K562 (cell line): Measurements from ENCODE around the gene OR2V2. TPM values are rescaled to one million over a fixed set of nuclear protein-coding genes. Genes with fewer than 3 reads are reported as not detected.

Experiments
- EP300 ChIP-seq: IDR thresholded peaks from 2 replicates; pipeline ENCODE4 v1.6.1; 2012; ENCODE audit warnings: low read length, improper control_type of control experiment
- FOXM1 ChIP-seq, 2 experiments: fragments of 450-650 bp in 1 of 2; sonication (generic) in 1 of 2; formaldehyde crosslinking in 1 of 2; IDR thresholded peaks; 2 replicates each; pipeline versions ENCODE4 v1.6.1 to v1.9.0; 2017 to 2022; ENCODE audit warnings: low read depth in 2 of 2, mild to moderate bottlenecking in 2 of 2, missing genetic modification reagents in 1 of 2, moderate library complexity in 1 of 2
- FOXP1 ChIP-seq: sonication (generic); formaldehyde crosslinking; IDR thresholded peaks from 2 replicates; pipeline ENCODE4 v1.8.0; 2022; ENCODE audit warnings: mild to moderate bottlenecking, missing genetic modification reagents
- NR2C2 ChIP-seq, 2 experiments: fragments of 200-800 bp in 1 of 2; sonication (Bioruptor generic) in 1 of 2; sonication (generic) in 1 of 2; formaldehyde crosslinking in 1 of 2; IDR thresholded peaks; 2 replicates each; pipeline versions ENCODE4 v1.6.1 to v1.8.0; 2016 to 2022; ENCODE audit warnings: mild to moderate bottlenecking in 1 of 2, missing compliant biosample characterization in 1 of 2, missing genetic modification characterization in 1 of 2, missing genetic modification reagents in 1 of 2
- NRF1 ChIP-seq, 2 experiments: fragments of 450-650 bp; IDR thresholded peaks in 1 of 2; conservative IDR thresholded peaks in 1 of 2; 2 replicates each; pipeline ENCODE4 v1.6.1; 2014; ENCODE audit warnings: mild to moderate bottlenecking in 2 of 2
- POLR3A ChIP-seq: IDR thresholded peaks from 2 replicates; pipeline ENCODE4 v1.6.1; 2011; ENCODE audit warnings: borderline replicate concordance, mild to moderate bottlenecking, moderate library complexity; ENCODE audit not compliant: insufficient read length, insufficient read depth; ENCODE audit errors: extremely low read depth
- SMAD3 ChIP-seq: fragments of 450-650 bp; formaldehyde crosslinking; conservative IDR thresholded peaks from 2 replicates; pipeline ENCODE4 v1.4.0; 2020; ENCODE audit warnings: mild to moderate bottlenecking
- TBL1XR1 ChIP-seq, 2 experiments: IDR thresholded peaks; 2 replicates each; pipeline ENCODE4 v1.6.1; 2012; ENCODE audit warnings: improper control_type of control experiment in 2 of 2, low read length in 2 of 2, mild to moderate bottlenecking in 1 of 2
- ZFPM2 ChIP-seq: fragments of 250-450 bp; sonication (Bioruptor Pico); IDR thresholded peaks from 2 replicates; pipeline ENCODE4 v1.5.1; 2022; ENCODE audit warnings: mild to moderate bottlenecking
- ZNF274 ChIP-seq: IDR thresholded peaks from 2 replicates; pipeline ENCODE4 v1.6.1; 2011; ENCODE audit warnings: low read depth, mild to moderate bottlenecking, low read length, moderate library complexity, borderline replicate concordance
- ZSCAN29 ChIP-seq: fragments of 450-650 bp; IDR thresholded peaks from 2 replicates; pipeline ENCODE4 v1.6.1; 2017
- polyA plus RNA-seq, 8 experiments: library from polyadenylated mRNA; depleted of rRNA in 4 of 8; stranded (reverse) in 5 of 8; unstranded in 3 of 8; fragments of >200 nt; fragmentation: Nextera tagmentation in 2 of 8; fragmentation: Illumina TruSeq in 1 of 8; extraction: Ambion mirVana in 2 of 8; extraction: Trizol in 1 of 8; gene quantifications; 2 replicates each; pipeline versions ENCODE4 v1.2.1 to v1.2.3, GENCODE V29; 2011 to 2014; ENCODE audit warnings: inconsistent platforms in 1 of 8, missing spikeins in 1 of 8
- total RNA-seq, 7 experiments: library from RNA; depleted of rRNA in 6 of 7; stranded (reverse); fragments of >200 nt in 6 of 7; fragmentation: Illumina TruSeq in 2 of 7; extraction: Trizol in 2 of 7; gene quantifications; 2 replicates each; pipeline versions ENCODE4 v1.2.1 to v1.2.3, GENCODE V29; 2011 to 2021; ENCODE audit warnings: low replicate concordance in 1 of 7
- TF ChIP-seq, protein P1 (sequence below): fragments of 200-800 bp; sonication (Bioruptor generic); IDR thresholded peaks from 2 replicates; pipeline ENCODE4 v1.6.1; 2017; ENCODE audit warnings: missing genetic modification characterization, missing compliant biosample characterization
- TF ChIP-seq, protein P2 (sequence below): fragments of 450-650 bp; formaldehyde crosslinking; IDR thresholded peaks from 2 replicates; pipeline ENCODE4 v1.4.0; 2020; ENCODE audit warnings: mild to moderate bottlenecking, moderate library complexity
- TF ChIP-seq, protein P3 (sequence below), 2 experiments: IDR thresholded peaks; 2 replicates each; pipeline ENCODE4 v1.6.1; 2012; ENCODE audit warnings: improper control_type of control experiment in 2 of 2, low read depth in 2 of 2, low read length in 2 of 2, borderline replicate concordance in 1 of 2
- TF ChIP-seq, protein P4 (sequence below): fragments of 250-450 bp; sonication (Bioruptor Pico); IDR thresholded peaks from 2 replicates; pipeline ENCODE4 v1.4.0; 2020; ENCODE audit warnings: mild to moderate bottlenecking
- TF ChIP-seq, protein P5 (sequence below): sonication (generic); formaldehyde crosslinking; IDR thresholded peaks from 2 replicates; pipeline ENCODE4 v1.4.0; 2020; ENCODE audit warnings: mild to moderate bottlenecking, missing genetic modification reagents

The OR2V2 gene
- total and polyA plus RNA-seq, 9 of the 15 experiments (the other 6 are each of a cell fraction or from before 2014, with no cell fraction given): 0.01 TPM; not detected in 8

DNA sequence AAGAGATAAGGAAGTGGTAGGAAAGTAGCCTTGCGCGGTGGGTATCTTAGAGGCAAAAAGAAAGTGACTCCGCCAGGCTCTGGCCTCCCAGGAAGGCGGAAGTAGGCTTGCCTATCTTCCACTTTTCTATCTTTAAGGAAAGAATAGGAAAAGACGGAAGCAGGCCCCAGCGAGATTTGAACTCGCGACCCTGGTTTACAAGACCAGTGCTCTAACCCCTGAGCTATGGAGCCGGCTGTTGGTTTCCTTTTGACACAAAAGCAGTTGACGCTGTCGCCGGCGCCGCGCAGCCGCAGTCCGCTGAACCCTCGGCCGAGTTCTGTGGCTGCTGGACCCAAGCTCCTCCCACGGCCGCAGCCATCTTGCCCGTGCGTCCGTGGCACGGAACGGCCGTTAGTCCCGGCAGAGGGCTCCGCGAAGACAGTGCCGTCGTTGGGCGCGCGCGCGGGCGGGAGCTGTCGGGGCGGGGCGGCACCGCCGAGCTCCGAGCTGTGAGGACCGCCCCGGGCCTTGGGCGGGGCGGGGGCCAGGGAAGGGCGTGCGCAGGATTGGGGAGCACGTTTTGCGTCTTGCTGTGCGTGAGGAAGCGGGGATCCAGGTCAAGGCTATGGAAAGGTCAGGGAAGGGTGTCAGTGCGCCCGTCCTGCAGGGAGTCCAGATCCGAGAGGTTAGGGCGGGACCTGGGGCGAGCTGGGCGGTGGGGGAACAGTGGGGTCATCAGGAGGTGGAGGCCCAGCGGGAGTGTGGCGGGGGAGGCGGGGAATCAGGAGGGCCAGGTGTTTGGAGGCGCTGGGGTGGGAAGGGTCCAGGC is 44.3 kb downstream of the OR2V2 start (continued):
- TF ChIP-seq, protein P1, sequence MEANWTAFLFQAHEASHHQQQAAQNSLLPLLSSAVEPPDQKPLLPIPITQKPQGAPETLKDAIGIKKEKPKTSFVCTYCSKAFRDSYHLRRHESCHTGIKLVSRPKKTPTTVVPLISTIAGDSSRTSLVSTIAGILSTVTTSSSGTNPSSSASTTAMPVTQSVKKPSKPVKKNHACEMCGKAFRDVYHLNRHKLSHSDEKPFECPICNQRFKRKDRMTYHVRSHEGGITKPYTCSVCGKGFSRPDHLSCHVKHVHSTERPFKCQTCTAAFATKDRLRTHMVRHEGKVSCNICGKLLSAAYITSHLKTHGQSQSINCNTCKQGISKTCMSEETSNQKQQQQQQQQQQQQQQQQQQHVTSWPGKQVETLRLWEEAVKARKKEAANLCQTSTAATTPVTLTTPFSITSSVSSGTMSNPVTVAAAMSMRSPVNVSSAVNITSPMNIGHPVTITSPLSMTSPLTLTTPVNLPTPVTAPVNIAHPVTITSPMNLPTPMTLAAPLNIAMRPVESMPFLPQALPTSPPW (CRISPR knock-in tag): peak; percentile 82
- TF ChIP-seq, protein P2, sequence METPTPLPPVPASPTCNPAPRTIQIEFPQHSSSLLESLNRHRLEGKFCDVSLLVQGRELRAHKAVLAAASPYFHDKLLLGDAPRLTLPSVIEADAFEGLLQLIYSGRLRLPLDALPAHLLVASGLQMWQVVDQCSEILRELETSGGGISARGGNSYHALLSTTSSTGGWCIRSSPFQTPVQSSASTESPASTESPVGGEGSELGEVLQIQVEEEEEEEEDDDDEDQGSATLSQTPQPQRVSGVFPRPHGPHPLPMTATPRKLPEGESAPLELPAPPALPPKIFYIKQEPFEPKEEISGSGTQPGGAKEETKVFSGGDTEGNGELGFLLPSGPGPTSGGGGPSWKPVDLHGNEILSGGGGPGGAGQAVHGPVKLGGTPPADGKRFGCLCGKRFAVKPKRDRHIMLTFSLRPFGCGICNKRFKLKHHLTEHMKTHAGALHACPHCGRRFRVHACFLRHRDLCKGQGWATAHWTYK (CRISPR knock-in tag): peak; percentile 95
- TF ChIP-seq NR2C2 (CRISPR knock-in tag; IDR thresholded peaks at IDR 0.05) (0 out of 2 replicates have a peak, but pooled peaks have one; percentile 10), NR2C2 (tag; IDR thresholded peaks at IDR 0.05) (peak; percentile 90), NRF1 (conservative IDR thresholded peaks at IDR 0.05 in 1 of 2, IDR thresholded peaks at IDR 0.05 in 1 of 2) (peak; percentile 94 to 95), TBL1XR1 (IDR thresholded peaks at IDR 0.05; ENCODE audit: low read length in 2 of 2) (peak in 1 of 2 experiments; percentile 92; a peak in 2 of 4 replicates), POLR3A (peak; percentile 91), FOXP1 (CRISPR knock-in tag) (peak; percentile 96; the same call in 1 of the 2 replicates), ZSCAN29 (0 out of 2 replicates have a peak, but pooled peaks have one; percentile 33), EP300 (peak; percentile 66), FOXM1 (IDR thresholded peaks at IDR 0.05; ENCODE audit: low read depth) (0 out of 2 replicates have a peak, but pooled peaks have one; percentile 38), FOXM1 (CRISPR knock-in tag; IDR thresholded peaks at IDR 0.05; ENCODE audit: low read depth) (no peak), SMAD3 (CRISPR knock-in tag) (no peak), ZFPM2 (no peak), ZNF274 (peak; percentile 74; the same call in 1 of the 2 replicates)
- TF ChIP-seq, protein P3, sequence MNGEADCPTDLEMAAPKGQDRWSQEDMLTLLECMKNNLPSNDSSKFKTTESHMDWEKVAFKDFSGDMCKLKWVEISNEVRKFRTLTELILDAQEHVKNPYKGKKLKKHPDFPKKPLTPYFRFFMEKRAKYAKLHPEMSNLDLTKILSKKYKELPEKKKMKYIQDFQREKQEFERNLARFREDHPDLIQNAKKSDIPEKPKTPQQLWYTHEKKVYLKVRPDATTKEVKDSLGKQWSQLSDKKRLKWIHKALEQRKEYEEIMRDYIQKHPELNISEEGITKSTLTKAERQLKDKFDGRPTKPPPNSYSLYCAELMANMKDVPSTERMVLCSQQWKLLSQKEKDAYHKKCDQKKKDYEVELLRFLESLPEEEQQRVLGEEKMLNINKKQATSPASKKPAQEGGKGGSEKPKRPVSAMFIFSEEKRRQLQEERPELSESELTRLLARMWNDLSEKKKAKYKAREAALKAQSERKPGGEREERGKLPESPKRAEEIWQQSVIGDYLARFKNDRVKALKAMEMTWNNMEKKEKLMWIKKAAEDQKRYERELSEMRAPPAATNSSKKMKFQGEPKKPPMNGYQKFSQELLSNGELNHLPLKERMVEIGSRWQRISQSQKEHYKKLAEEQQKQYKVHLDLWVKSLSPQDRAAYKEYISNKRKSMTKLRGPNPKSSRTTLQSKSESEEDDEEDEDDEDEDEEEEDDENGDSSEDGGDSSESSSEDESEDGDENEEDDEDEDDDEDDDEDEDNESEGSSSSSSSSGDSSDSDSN (IDR thresholded peaks at IDR 0.05; ENCODE audit: borderline replicate concordance in 1 of 2, low read depth in 2 of 2, low read length in 2 of 2): peak; percentile 27 to 54; a peak in 1 of 4 replicates
- TF ChIP-seq, protein P4, sequence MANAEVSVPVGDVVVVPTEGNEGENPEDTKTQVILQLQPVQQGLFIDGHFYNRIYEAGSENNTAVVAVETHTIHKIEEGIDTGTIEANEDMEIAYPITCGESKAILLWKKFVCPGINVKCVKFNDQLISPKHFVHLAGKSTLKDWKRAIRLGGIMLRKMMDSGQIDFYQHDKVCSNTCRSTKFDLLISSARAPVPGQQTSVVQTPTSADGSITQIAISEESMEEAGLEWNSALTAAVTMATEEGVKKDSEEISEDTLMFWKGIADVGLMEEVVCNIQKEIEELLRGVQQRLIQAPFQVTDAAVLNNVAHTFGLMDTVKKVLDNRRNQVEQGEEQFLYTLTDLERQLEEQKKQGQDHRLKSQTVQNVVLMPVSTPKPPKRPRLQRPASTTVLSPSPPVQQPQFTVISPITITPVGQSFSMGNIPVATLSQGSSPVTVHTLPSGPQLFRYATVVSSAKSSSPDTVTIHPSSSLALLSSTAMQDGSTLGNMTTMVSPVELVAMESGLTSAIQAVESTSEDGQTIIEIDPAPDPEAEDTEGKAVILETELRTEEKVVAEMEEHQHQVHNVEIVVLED (CRISPR knock-in tag): peak; percentile 85
- TF ChIP-seq, protein P5, sequence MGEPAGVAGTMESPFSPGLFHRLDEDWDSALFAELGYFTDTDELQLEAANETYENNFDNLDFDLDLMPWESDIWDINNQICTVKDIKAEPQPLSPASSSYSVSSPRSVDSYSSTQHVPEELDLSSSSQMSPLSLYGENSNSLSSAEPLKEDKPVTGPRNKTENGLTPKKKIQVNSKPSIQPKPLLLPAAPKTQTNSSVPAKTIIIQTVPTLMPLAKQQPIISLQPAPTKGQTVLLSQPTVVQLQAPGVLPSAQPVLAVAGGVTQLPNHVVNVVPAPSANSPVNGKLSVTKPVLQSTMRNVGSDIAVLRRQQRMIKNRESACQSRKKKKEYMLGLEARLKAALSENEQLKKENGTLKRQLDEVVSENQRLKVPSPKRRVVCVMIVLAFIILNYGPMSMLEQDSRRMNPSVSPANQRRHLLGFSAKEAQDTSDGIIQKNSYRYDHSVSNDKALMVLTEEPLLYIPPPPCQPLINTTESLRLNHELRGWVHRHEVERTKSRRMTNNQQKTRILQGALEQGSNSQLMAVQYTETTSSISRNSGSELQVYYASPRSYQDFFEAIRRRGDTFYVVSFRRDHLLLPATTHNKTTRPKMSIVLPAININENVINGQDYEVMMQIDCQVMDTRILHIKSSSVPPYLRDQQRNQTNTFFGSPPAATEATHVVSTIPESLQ: 0 out of 2 replicates have a peak, but pooled peaks have one; percentile 36
